ENCODE measurements around the gene MED7.
A peak's percentile ranks its signal among the peaks of the same experiment; 100 is the strongest.
"Not testable (repeated sequence)": the region's sequence is repeated elsewhere in the genome, so short reads cannot be mapped to it uniquely, and the experiment has no call there.

The MED7 gene

GRCh38 chr5:157142317-157143126 is at the start of gene MED7:
TSS of gene MED7 (minus strand) at chr5:157142865. CDS start at chr5:157139431, 3,434 bp downstream.
- DNase-seq (ENCODE audit: low read depth) = peak; percentile 84

- no peak for DNase-seq (ENCODE audit: low read depth)
Observed at GRCh38 chr5:157189223-157189622, 46.6 kb upstream of the MED7 start.

- no peak for DNase-seq (ENCODE audit: low read depth)
Observed at GRCh38 chr5:157188270-157188669, 45.6 kb upstream of the MED7 start.

- DNase-seq (ENCODE audit: low read depth) = no peak
Observed at GRCh38 chr5:157187046-157187754, 44.5 kb upstream of the MED7 start.

- DNase-seq (ENCODE audit: low read depth) = no peak
Observed at GRCh38 chr5:157186309-157187045, 43.8 kb upstream of the MED7 start.

GRCh38 chr5:157185122-157185521 is 42.5 kb upstream of the MED7 start:
- DNase-seq (ENCODE audit: low read depth) = not testable (repeated sequence)

GRCh38 chr5:157184117-157184670 is 41.5 kb upstream of the MED7 start:
- DNase-seq (ENCODE audit: low read depth) = no peak

- DNase-seq (ENCODE audit: low read depth) = no peak
Observed at GRCh38 chr5:157182143-157182757, 39.6 kb upstream of the MED7 start.

GRCh38 chr5:157180374-157181264 is 38.0 kb upstream of the MED7 start, which contains the start of gene ITK:
TSS of gene ITK (plus strand) at chr5:157180840. CDS start at chr5:157180978, 138 bp downstream.
- no peak for DNase-seq (ENCODE audit: low read depth)

- no peak for DNase-seq (ENCODE audit: low read depth)
Observed at GRCh38 chr5:157178966-157179365, 36.3 kb upstream of the MED7 start.

GRCh38 chr5:157177953-157178352 is 35.3 kb upstream of the MED7 start:
- DNase-seq (ENCODE audit: low read depth) = no peak

- DNase-seq (ENCODE audit: low read depth) = no peak
Observed at GRCh38 chr5:157175071-157175612, 32.5 kb upstream of the MED7 start.

- DNase-seq (ENCODE audit: low read depth) = peak; percentile 56
Observed at GRCh38 chr5:157172403-157172802, 29.7 kb upstream of the MED7 start.

GRCh38 chr5:157168286-157168685 is 25.6 kb upstream of the MED7 start:
- no peak for DNase-seq (ENCODE audit: low read depth)

- no peak for DNase-seq (ENCODE audit: low read depth)
Observed at GRCh38 chr5:157167214-157167621, 24.6 kb upstream of the MED7 start.

- no peak for DNase-seq (ENCODE audit: low read depth)
Observed at GRCh38 chr5:157166214-157167213, 23.8 kb upstream of the MED7 start, which contains the start of gene GARIN3. TSS of gene GARIN3 (minus strand) at chr5:157166264. CDS start at chr5:157166168, 96 bp downstream.

- no peak for DNase-seq (ENCODE audit: low read depth)
Observed at GRCh38 chr5:157165668-157166067, 23.0 kb upstream of the MED7 start.

GRCh38 chr5:157165261-157165660 is 22.6 kb upstream of the MED7 start:
- DNase-seq (ENCODE audit: low read depth) = no peak

GRCh38 chr5:157164521-157164920 is 21.9 kb upstream of the MED7 start:
- no peak for DNase-seq (ENCODE audit: low read depth)

All from stimulated activated CD8-positive, alpha-beta memory T cell treated with anti-CD3 and anti-CD28 coated beads, Interleukin-12 subunit alpha, Interleukin-12 subunit beta, amount 100 ng/mL, for 1 hour (primary cell).